K562 (cell line): ENCODE data around the gene ZNF428. TPM values are rescaled to one million over a fixed set of nuclear protein-coding genes. Genes with fewer than 3 reads are reported as not detected.

Experiments used
- ATAC-seq: fragments of 200-7000 bp; cut with Tn5 transposase; 3 replicates; pipeline ENCODE4 v1.9.1; 2020; ENCODE audit warnings: moderate library complexity
- BruUV-seq: library from RNA; stranded (reverse); fragments of 400-500 nt; replicated peaks from 2 replicates; lab custom pipeline; 2021; lab: Mats Ljungman, UMichigan
- CTCF ChIA-PET: fragments of 300-600 bp; formaldehyde crosslinking; extraction: SDS; loops from one replicate; lab custom pipeline; 2021; ENCODE audit warnings: low intra/inter-chr PET ratio; lab: Yijun Ruan, JAX
- POLR2A ChIA-PET: fragments of 300-600, 350-650 bp; sonication (Branson Sonifier 250); formaldehyde crosslinking; extraction: SDS; loops from one replicate; lab custom pipeline; 2021; ENCODE audit warnings: antibody characterized with exemption, inconsistent platforms; lab: Yijun Ruan, JAX
- DNase-seq, 4 experiments: peaks; one replicate each; pipeline versions ENCODE4 v3.0.0 to v3.0.0-alpha.2; 2011 to 2018; ENCODE audit warnings: low spot score in 3 of 4, mixed read lengths in 3 of 4; ENCODE audit errors: extremely low read depth in 1 of 4
- FAIRE-seq: peaks from 2 replicates; lab custom pipeline; 2011; peaks lifted over from hg19 to GRCh38; lab: Jason Lieb, UNC
- H2AFZ ChIP-seq: 2 replicates; pipeline ENCODE4 v1.6.0; 2011; ENCODE audit warnings: low read depth, low read length, control low read depth, inconsistent platforms
- H3K27ac ChIP-seq: fragments of 200-600 bp; 3 replicates; pipeline ENCODE4 v1.8.0; 2011; ENCODE audit warnings: low read depth, mild to moderate bottlenecking, control low read depth, inconsistent platforms, low read length, moderate library complexity, mixed read lengths; ENCODE audit errors: extremely low read depth
- H3K27me3 ChIP-seq, 2 experiments: fragments of 300-600 bp in 1 of 2; 2 replicates in 1 of 2; 3 replicates in 1 of 2; pipeline versions ENCODE4 v1.6.0 to v1.8.0; 2011; ENCODE audit warnings: inconsistent platforms in 2 of 2, low read length in 2 of 2, mild to moderate bottlenecking in 1 of 2, mixed read lengths in 1 of 2, moderate library complexity in 1 of 2; ENCODE audit not compliant: control insufficient read depth in 2 of 2, insufficient read depth in 2 of 2
- H3K36me3 ChIP-seq: fragments of 300-600 bp; 3 replicates; pipeline ENCODE4 v1.8.0; 2011; ENCODE audit warnings: mild to moderate bottlenecking, low read length, inconsistent platforms; ENCODE audit not compliant: control insufficient read depth, insufficient read depth
- H3K4me1 ChIP-seq, 2 experiments: fragments of 200-600 bp in 1 of 2; replicated peaks in 1 of 2; 2 replicates in 1 of 2; 3 replicates in 1 of 2; pipeline versions ENCODE4 v1.5.1 to v1.8.0; 2011; ENCODE audit warnings: inconsistent platforms in 2 of 2, low read length in 2 of 2, mild to moderate bottlenecking in 1 of 2, mixed read lengths in 1 of 2, moderate library complexity in 1 of 2; ENCODE audit not compliant: control insufficient read depth in 2 of 2, insufficient read depth in 2 of 2
- H3K4me2 ChIP-seq: 2 replicates; pipeline ENCODE4 v1.6.1; 2011; ENCODE audit warnings: low read length, control low read depth, inconsistent platforms, mixed read lengths; ENCODE audit not compliant: insufficient read depth
- H3K4me3 ChIP-seq: fragments of 200-600 bp; sonication (generic), shearing (Covaris generic); 2 replicates; pipeline ENCODE4 v1.5.1; 2016; ENCODE audit warnings: control low read depth, inconsistent platforms
- H3K79me2 ChIP-seq: fragments of 200-600 bp; 3 replicates; pipeline ENCODE4 v1.8.0; 2011; ENCODE audit warnings: low read length, inconsistent platforms; ENCODE audit not compliant: control insufficient read depth, insufficient read depth
- H3K9ac ChIP-seq, 2 experiments: 2 replicates each; pipeline versions ENCODE4 v1.6.0 to v1.6.1; 2011; ENCODE audit warnings: low read depth in 2 of 2, low read length in 2 of 2, control low read depth in 1 of 2, inconsistent platforms in 1 of 2, mild to moderate bottlenecking in 1 of 2, mixed read lengths in 1 of 2; ENCODE audit not compliant: insufficient read depth in 1 of 2
- H3K9me1 ChIP-seq: one replicate; pipeline ENCODE4 v1.6.0; 2011; ENCODE audit warnings: inconsistent platforms, mild to moderate bottlenecking, low read length, moderate library complexity; ENCODE audit not compliant: control insufficient read depth, insufficient read depth
- H3K9me3 ChIP-seq: replicated peaks from 2 replicates; pipeline ENCODE4 v1.5.1; 2011; ENCODE audit warnings: low read depth, low read length, inconsistent platforms; ENCODE audit not compliant: control insufficient read depth, insufficient read depth
- H4K20me1 ChIP-seq: replicated peaks from 2 replicates; pipeline ENCODE4 v1.6.1; 2011; ENCODE audit warnings: low read length, inconsistent platforms, mixed read lengths; ENCODE audit not compliant: control insufficient read depth, insufficient read depth
- HNRNPLL ChIP-seq: fragments of 200-400 bp; formaldehyde crosslinking; IDR thresholded peaks from 2 replicates; pipeline ENCODE4 v1.6.1; 2017; ENCODE audit warnings: low read length, low read depth, mild to moderate bottlenecking; ENCODE audit not compliant: poor library complexity, severe bottlenecking
- MAFF ChIP-seq: IDR thresholded peaks from 2 replicates; pipeline ENCODE4 v1.6.1; 2012; ENCODE audit warnings: low read length, improper control_type of control experiment
- NCOA6 ChIP-seq: fragments of 450-650 bp; IDR thresholded peaks from 2 replicates; pipeline ENCODE4 v1.6.1; 2017; ENCODE audit warnings: mild to moderate bottlenecking
- NR2C1 ChIP-seq, 2 experiments: fragments of 450-650 bp; IDR thresholded peaks; 2 replicates each; pipeline ENCODE4 v1.6.1; 2017; ENCODE audit warnings: mild to moderate bottlenecking in 2 of 2, antibody characterized with exemption in 1 of 2, inconsistent platforms in 1 of 2, missing compliant biosample characterization in 1 of 2, missing genetic modification characterization in 1 of 2
- NR2C2 ChIP-seq, 2 experiments: fragments of 200-800 bp in 1 of 2; sonication (Bioruptor generic) in 1 of 2; sonication (generic) in 1 of 2; formaldehyde crosslinking in 1 of 2; IDR thresholded peaks; 2 replicates each; pipeline versions ENCODE4 v1.6.1 to v1.8.0; 2016 to 2022; ENCODE audit warnings: mild to moderate bottlenecking in 1 of 2, missing compliant biosample characterization in 1 of 2, missing genetic modification characterization in 1 of 2, missing genetic modification reagents in 1 of 2
- WGBS: fragments of 100-300 bp; shearing (Covaris generic); methylation state at CpG from one replicate; pipeline ENCODE4 v1.1.6; 2016; ENCODE audit warnings: low coverage, mixed read lengths; ENCODE audit not compliant: insufficient coverage; ENCODE audit errors: missing lambda C conversion rate; 5-methylcytosine and 5-hydroxymethylcytosine counted together
- in situ Hi-C: fragments of 300-500 bp; cut with MboI; formaldehyde crosslinking; loops from 4 replicates; pipeline ENCODE4 v1.15.0; 2018; ENCODE audit warnings: inconsistent platforms, mixed read lengths
- intact Hi-C: fragments of 100-400 bp; cut with micrococcal nuclease; formaldehyde crosslinking; loops from 2 replicates; pipeline ENCODE4 v1.14.2; 2022
- polyA plus RNA-seq, 8 experiments: library from polyadenylated mRNA; depleted of rRNA in 4 of 8; stranded (reverse) in 5 of 8; unstranded in 3 of 8; fragments of >200 nt; fragmentation: Nextera tagmentation in 2 of 8; fragmentation: Illumina TruSeq in 1 of 8; extraction: Ambion mirVana in 2 of 8; extraction: Trizol in 1 of 8; gene quantifications; 2 replicates each; pipeline versions ENCODE4 v1.2.1 to v1.2.3, GENCODE V29; 2011 to 2014; ENCODE audit warnings: inconsistent platforms in 1 of 8, missing spikeins in 1 of 8
- total RNA-seq, 7 experiments: library from RNA; depleted of rRNA in 6 of 7; stranded (reverse); fragments of >200 nt in 6 of 7; fragmentation: Illumina TruSeq in 2 of 7; extraction: Trizol in 2 of 7; gene quantifications; 2 replicates each; pipeline versions ENCODE4 v1.2.1 to v1.2.3, GENCODE V29; 2011 to 2021; ENCODE audit warnings: low replicate concordance in 1 of 7
- TF ChIP-seq, protein P1 (sequence below): fragments of 250-450 bp; sonication (Bioruptor Pico); IDR thresholded peaks from 2 replicates; pipeline ENCODE4 v1.8.0; 2022; ENCODE audit warnings: moderate library complexity, mild to moderate bottlenecking, inconsistent platforms

The ZNF428 gene
- total and polyA plus RNA-seq, 9 of the 15 experiments (the other 6 are each of a cell fraction or from before 2014, with no cell fraction given) = 0.15 to 85.7 (median 15.9) TPM

DNA sequence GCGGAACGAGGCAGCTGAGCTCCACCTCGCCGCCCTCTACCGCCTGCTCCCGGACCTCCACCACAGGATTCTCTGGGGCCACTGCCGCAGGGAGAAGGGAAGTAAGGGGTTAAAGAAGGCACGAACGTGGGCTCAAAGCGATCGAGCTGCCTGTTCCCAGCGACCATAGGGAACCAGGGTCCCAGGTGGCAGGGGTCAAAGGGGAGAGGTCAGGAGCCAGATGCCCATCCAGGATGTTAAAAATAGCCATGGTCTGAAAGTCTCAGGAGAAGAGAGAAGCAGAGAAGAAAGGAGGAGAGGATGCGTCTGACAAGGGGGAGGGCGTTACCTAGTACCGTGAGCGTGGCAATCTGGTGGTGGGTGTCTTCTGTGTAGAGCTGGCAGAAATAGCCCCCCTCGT is 7.4 kb upstream of the ZNF428 start:
- H3K9me1 ChIP-seq = peaks cover 2% of the 10 kb centered on the region
- H3K4me1 ChIP-seq = peaks cover 28 to 45% of the 10 kb centered on the region in 2 experiments; a peak in 4 of 5 replicates
- no peaks in the 10 kb centered on the region for H3K9me3 ChIP-seq
- 0 out of 2 replicates have a peak overlapping the region, but pooled peaks have one; percentile 28 for H2AFZ ChIP-seq
- no peaks in the 10 kb centered on the region for H4K20me1 ChIP-seq
- in situ Hi-C loops = no loop called here
- no peak overlapping the region for H3K4me2 ChIP-seq
- CTCF ChIA-PET = no interaction called here
- no peak for ATAC-seq
- BruUV-seq = no TSS peak
- H3K36me3 ChIP-seq = no peaks in the 10 kb centered on the region
- H3K27ac ChIP-seq = no peak overlapping the region
- POLR2A ChIA-PET = interaction anchor here (0.6 to 1.2 kb wide), 2 partner anchors 93 to 1369 kb away, joined by 3 to 4 read pairs; no protein-coding TSS in a partner anchor
- H3K27me3 ChIP-seq = no peaks in the 10 kb centered on the region
- intact Hi-C loops = loop anchor here (10.0 kb wide), 2 partner anchors 72 to 182 kb away; no protein-coding TSS in a partner anchor
- H3K4me3 ChIP-seq = no peak overlapping the region
- TF ChIP-seq MAFF (no peak), NCOA6 (no peak), NR2C2 (CRISPR knock-in tag; IDR thresholded peaks at IDR 0.05) (no peak), NR2C2 (tag; IDR thresholded peaks at IDR 0.05) (0 out of 2 replicates have a peak, but pooled peaks have one; percentile 22), HNRNPLL (no peak), NR2C1 (IDR thresholded peaks at IDR 0.05) (peak; percentile 67), NR2C1 (tag; IDR thresholded peaks at IDR 0.05) (peak; percentile 51)
- TF ChIP-seq, protein P1, sequence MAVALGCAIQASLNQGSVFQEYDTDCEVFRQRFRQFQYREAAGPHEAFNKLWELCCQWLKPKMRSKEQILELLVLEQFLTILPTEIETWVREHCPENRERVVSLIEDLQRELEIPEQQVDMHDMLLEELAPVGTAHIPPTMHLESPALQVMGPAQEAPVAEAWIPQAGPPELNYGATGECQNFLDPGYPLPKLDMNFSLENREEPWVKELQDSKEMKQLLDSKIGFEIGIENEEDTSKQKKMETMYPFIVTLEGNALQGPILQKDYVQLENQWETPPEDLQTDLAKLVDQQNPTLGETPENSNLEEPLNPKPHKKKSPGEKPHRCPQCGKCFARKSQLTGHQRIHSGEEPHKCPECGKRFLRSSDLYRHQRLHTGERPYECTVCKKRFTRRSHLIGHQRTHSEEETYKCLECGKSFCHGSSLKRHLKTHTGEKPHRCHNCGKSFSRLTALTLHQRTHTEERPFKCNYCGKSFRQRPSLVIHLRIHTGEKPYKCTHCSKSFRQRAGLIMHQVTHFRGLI (CRISPR knock-in tag) = no peak
- no peak for DNase-seq
- H3K79me2 ChIP-seq = no peaks in the 10 kb centered on the region
- WGBS = 59% methylated on average over 12 of the region's 17 CpGs
- no peak for FAIRE-seq
- H3K9ac ChIP-seq = no peak overlapping the region; a peak in 1 of 4 replicates
